Suprapubic skin (tissue), 4 donors: ENCODE results near the gene TDRD9. TPM values are rescaled to one million over a fixed set of nuclear protein-coding genes. Genes with fewer than 3 reads are reported as not detected.

Source experiments
- DNase-seq, 2 donors: peaks; one replicate each; pipeline ENCODE4 v3.0.0-alpha.2; 2019; ENCODE audit warnings: low spot score in 2 of 2
- H3K27ac ChIP-seq: fragments of 200-600 bp; sonication (generic); one replicate; pipeline ENCODE4 v1.5.1; 2019
- H3K27me3 ChIP-seq: fragments of 200-600 bp; sonication (generic); one replicate; pipeline ENCODE4 v1.5.1; 2019
- H3K36me3 ChIP-seq: fragments of 200-600 bp; sonication (generic); one replicate; pipeline ENCODE4 v1.5.1; 2019
- H3K4me1 ChIP-seq: fragments of 200-600 bp; sonication (generic); one replicate; pipeline ENCODE4 v1.5.1; 2019
- H3K4me3 ChIP-seq: fragments of 200-600 bp; sonication (generic); one replicate; pipeline ENCODE4 v1.5.1; 2019; ENCODE audit warnings: mild to moderate bottlenecking
- H3K9me3 ChIP-seq: fragments of 200-600 bp; sonication (generic); one replicate; pipeline ENCODE4 v1.5.1; 2019
- EP300 ChIP-seq: sonication (generic); formaldehyde crosslinking; IDR thresholded peaks from one replicate; pipeline ENCODE4 v1.6.1; 2017; ENCODE audit warnings: antibody characterized with exemption
- POLR2A ChIP-seq, 2 donors: fragments of 450-650 bp; IDR thresholded peaks; one replicate each; pipeline ENCODE4 v1.6.1; 2017; ENCODE audit warnings: antibody characterized with exemption in 2 of 2, mild to moderate bottlenecking in 2 of 2, moderate library complexity in 2 of 2
- POLR2AphosphoS5 ChIP-seq, 3 donors: sonication (generic); formaldehyde crosslinking; IDR thresholded peaks; one replicate each; pipeline ENCODE4 v1.6.1; 2017; ENCODE audit warnings: antibody characterized with exemption in 3 of 3
- WGBS: methylation state at CpG from one replicate; pipeline ENCODE4 v1.1.5; 2018; 5-methylcytosine and 5-hydroxymethylcytosine counted together
- total RNA-seq, 4 donors: library from RNA; depleted of rRNA; stranded (reverse); fragments of >200 nt; gene quantifications; one replicate each; pipeline ENCODE4 v1.1.0, GENCODE V29; 2016
- TF ChIP-seq, protein P1 (sequence below), 2 donors: fragments of 200-600 bp in 1 of 2; fragments of 450-650 bp in 1 of 2; sonication (generic) in 1 of 2; IDR thresholded peaks; one replicate each; pipeline ENCODE4 v1.5.1; 2016 to 2019; ENCODE audit warnings: antibody characterized with exemption in 2 of 2, mild to moderate bottlenecking in 1 of 2, moderate library complexity in 1 of 2

Gene TDRD9
- total RNA-seq, 4 donors from 2014 or later, result 1.0 to 1.7 TPM; not detected in 2

- Histone ChIP-seq H3K9me3 (no peaks in the 10 kb centered on the region), H3K27me3 (peaks cover 27% of the 10 kb centered on the region), H3K4me1 (peaks cover 16% of the 10 kb centered on the region), H3K36me3 (no peaks in the 10 kb centered on the region), H3K27ac (no peak overlapping the region), H3K4me3 (no peak overlapping the region)
- peak in 1 of 2 donors; percentile 63 for DNase-seq
- WGBS, result 41% methylated on average over 7 of the region's 18 CpGs
- no peak for TF ChIP-seq POLR2A (IDR thresholded peaks at IDR 0.05)
- no peak for TF ChIP-seq POLR2AphosphoS5 (IDR thresholded peaks at IDR 0.05)
- no peak for TF ChIP-seq EP300
- TF ChIP-seq, protein P1, sequence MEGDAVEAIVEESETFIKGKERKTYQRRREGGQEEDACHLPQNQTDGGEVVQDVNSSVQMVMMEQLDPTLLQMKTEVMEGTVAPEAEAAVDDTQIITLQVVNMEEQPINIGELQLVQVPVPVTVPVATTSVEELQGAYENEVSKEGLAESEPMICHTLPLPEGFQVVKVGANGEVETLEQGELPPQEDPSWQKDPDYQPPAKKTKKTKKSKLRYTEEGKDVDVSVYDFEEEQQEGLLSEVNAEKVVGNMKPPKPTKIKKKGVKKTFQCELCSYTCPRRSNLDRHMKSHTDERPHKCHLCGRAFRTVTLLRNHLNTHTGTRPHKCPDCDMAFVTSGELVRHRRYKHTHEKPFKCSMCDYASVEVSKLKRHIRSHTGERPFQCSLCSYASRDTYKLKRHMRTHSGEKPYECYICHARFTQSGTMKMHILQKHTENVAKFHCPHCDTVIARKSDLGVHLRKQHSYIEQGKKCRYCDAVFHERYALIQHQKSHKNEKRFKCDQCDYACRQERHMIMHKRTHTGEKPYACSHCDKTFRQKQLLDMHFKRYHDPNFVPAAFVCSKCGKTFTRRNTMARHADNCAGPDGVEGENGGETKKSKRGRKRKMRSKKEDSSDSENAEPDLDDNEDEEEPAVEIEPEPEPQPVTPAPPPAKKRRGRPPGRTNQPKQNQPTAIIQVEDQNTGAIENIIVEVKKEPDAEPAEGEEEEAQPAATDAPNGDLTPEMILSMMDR (IDR thresholded peaks at IDR 0.05), result no peak
Observed at GRCh38 chr14:104093366-104094055, 165.3 kb downstream of the TDRD9 start.

GRCh38 chr14:104094056-104094708 lies 165.9 kb downstream of the TDRD9 start:
- H3K36me3 ChIP-seq, result no peaks in the 10 kb centered on the region
- H3K9me3 ChIP-seq, result no peaks in the 10 kb centered on the region
- no peak for TF ChIP-seq EP300
- TF ChIP-seq, protein P1 (IDR thresholded peaks at IDR 0.05), result no peak
- no peak for TF ChIP-seq POLR2AphosphoS5 (IDR thresholded peaks at IDR 0.05)
- TF ChIP-seq POLR2A (IDR thresholded peaks at IDR 0.05), result no peak
- peak in 1 of 2 donors; percentile 59 for DNase-seq
- 45% methylated on average over 10 of the region's 20 CpGs for WGBS
- H3K4me3 ChIP-seq, result no peak overlapping the region
- H3K27ac ChIP-seq, result no peak overlapping the region
- peaks cover 27% of the 10 kb centered on the region for H3K27me3 ChIP-seq
- peaks cover 16% of the 10 kb centered on the region for H3K4me1 ChIP-seq

DNA sequence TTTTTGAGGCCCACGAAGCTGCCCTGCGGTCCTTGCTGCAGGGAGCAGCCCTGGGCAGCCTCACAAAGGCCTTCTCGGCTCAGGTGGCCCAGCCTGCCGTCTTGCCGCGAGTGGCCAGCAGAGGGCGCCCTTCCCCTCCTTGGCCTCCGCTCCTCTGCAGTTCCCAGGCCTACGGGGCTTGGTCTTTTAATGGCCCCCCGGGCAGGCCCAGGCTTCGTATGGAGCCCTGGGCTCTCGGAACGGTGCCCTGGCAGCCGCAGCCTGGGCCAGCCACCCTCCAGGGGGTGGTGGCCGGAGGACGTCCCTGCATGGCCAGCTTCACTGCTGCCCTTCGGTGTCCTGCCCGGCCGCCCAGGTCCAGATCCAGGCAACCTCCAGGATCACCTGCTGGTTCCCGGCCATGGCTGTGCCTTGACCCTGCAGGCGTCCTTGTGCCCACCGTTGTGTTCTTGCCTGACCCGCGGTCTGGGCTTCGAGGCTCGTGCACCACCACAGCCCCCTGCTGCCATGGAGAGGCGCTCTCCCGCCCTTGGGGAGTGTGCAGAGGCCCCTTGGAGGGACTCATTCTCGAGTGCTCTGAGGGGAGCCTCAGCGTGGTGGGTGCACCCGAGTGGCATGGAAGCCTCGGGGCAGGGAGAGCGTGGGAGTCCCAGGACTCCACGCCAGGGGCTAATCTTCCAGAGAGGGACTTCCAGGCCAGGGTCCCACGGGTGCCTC lies 166.6 kb downstream of the TDRD9 start:
- Histone ChIP-seq H3K4me3 (no peak overlapping the region), H3K36me3 (no peaks in the 10 kb centered on the region), H3K27ac (no peak overlapping the region), H3K9me3 (no peaks in the 10 kb centered on the region), H3K27me3 (peaks cover 27% of the 10 kb centered on the region), H3K4me1 (peaks cover 22% of the 10 kb centered on the region)
- no peak for TF ChIP-seq POLR2AphosphoS5 (IDR thresholded peaks at IDR 0.05)
- TF ChIP-seq, protein P1 (IDR thresholded peaks at IDR 0.05), result peak; percentile 61 to 94
- 28% methylated on average over 5 of the region's 35 CpGs for WGBS
- peak in 1 of 2 donors; percentile 68 for DNase-seq

- Histone ChIP-seq H3K27ac (no peak overlapping the region), H3K9me3 (no peaks in the 10 kb centered on the region), H3K27me3 (peaks cover 27% of the 10 kb centered on the region), H3K36me3 (no peaks in the 10 kb centered on the region), H3K4me1 (peaks cover 30% of the 10 kb centered on the region), H3K4me3 (no peak overlapping the region)
- DNase-seq, result no peak
- TF ChIP-seq POLR2A (IDR thresholded peaks at IDR 0.05) (no peak), EP300 (no peak), POLR2AphosphoS5 (IDR thresholded peaks at IDR 0.05) (no peak)
- TF ChIP-seq, protein P1 (IDR thresholded peaks at IDR 0.05), result no peak
- WGBS, result 82% methylated on average over 21 of the region's 31 CpGs
Observed at GRCh38 chr14:104095426-104096310, 167.4 kb downstream of the TDRD9 start.
